ENCODE results near the gene CYB5R3. TPM values are rescaled to one million over a fixed set of nuclear protein-coding genes. Genes with fewer than 3 reads are reported as not detected.
A peak's percentile ranks its signal among the peaks of the same experiment; 100 is the strongest.

The CYB5R3 gene
- total RNA-seq: 94.7 to 102 TPM (median 99.0 TPM) in 3 replicates

DNA sequence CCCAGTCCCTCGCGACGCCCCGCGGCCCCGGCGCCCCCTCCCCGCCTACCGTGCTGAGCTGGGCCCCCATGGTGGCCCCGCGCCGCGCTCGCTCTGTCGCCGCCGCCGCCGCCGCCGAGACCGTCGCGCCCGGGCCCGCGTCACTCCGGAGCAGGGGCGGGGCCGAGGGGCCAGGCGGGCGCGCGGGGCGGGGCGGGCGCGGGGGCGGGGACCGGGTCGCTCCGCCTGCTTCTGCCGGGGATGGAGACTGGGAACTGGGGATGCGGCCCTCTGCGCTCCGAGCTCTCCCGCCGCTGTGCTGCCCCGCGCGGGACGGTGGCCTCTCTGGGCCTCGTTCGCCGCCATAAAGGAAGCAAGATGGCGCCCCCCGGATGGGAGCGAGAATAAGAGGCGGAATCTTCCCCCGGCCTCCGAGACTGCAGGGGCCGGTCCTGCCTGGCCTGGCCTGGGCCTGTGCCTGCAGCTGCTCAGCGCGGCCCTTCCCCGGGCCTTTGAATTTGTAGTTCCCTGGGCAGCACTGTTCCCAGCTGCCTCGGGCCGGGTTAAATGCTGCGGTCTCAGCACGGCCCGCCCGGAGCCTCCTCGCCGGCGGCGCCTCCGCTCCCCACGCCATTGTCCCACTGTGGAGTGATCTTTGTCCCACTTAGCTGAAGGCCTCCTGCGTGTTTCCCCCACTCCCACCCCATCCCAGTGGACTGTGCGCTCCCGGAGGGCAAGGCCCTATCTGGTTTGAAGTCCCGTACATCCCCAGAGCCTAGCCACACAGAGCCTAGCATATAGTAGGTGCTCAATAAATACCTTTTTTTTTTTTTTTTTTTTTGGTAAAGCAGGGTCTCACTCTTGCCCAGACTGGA is at the start of gene CYB5R3:
TSS of gene CYB5R3 (minus strand) at position 147 of the 854 bp plus-strand sequence. CDS start at position 70, 77 bp downstream.
- peaks cover 35% of the 10 kb centered on the region for H3K4me1 Mint-ChIP-seq
- no peaks in the 10 kb centered on the region for H3K36me3 Mint-ChIP-seq
- H3K27ac Mint-ChIP-seq: peak within 1 kb of the TSS; percentile 94
- no peaks in the 10 kb centered on the region for H3K9me3 Mint-ChIP-seq
- H3K4me3 Mint-ChIP-seq: peak within 1 kb of the TSS; percentile 88
- TF ChIP-seq, protein P1, sequence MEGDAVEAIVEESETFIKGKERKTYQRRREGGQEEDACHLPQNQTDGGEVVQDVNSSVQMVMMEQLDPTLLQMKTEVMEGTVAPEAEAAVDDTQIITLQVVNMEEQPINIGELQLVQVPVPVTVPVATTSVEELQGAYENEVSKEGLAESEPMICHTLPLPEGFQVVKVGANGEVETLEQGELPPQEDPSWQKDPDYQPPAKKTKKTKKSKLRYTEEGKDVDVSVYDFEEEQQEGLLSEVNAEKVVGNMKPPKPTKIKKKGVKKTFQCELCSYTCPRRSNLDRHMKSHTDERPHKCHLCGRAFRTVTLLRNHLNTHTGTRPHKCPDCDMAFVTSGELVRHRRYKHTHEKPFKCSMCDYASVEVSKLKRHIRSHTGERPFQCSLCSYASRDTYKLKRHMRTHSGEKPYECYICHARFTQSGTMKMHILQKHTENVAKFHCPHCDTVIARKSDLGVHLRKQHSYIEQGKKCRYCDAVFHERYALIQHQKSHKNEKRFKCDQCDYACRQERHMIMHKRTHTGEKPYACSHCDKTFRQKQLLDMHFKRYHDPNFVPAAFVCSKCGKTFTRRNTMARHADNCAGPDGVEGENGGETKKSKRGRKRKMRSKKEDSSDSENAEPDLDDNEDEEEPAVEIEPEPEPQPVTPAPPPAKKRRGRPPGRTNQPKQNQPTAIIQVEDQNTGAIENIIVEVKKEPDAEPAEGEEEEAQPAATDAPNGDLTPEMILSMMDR (IDR thresholded peaks at IDR 0.05; ENCODE audit: unreplicated experiment): no peak
- H3K27me3 Mint-ChIP-seq (ENCODE audit: low read depth): no peaks in the 10 kb centered on the region
- DNase-seq (ENCODE audit: low spot score in 2 of 2, unreplicated experiment in 2 of 2): peak; percentile 76 to 83

DNA sequence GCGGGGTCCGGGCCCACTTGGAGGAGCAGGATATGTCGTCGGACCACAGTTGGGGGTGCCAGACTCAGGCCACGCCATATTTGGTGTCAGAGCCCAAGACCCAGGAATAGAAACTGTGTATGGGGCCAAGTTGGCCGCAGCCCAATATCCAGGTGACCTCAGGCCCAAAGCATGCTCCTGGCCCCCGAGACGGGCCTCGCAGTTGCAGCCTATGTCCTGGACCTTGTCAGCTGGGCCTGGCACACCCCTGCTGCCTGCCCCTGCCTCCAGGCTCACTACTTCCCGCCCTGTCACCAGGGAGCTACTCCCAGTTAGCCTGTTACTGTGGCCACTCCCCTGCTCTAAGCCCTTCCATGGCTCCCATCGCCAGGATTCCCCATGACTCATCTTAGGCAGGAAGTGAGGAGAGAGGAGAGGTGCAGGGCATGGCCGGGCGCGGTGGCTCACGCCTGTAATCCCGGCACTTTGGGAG is 48.4 kb upstream of the CYB5R3 start:
- Mint-ChIP-seq H3K27ac (no peak overlapping the region), H3K9me3 (no peaks in the 10 kb centered on the region), H3K27me3 (ENCODE audit: low read depth) (no peaks in the 10 kb centered on the region), H3K36me3 (no peaks in the 10 kb centered on the region), H3K4me3 (no peak overlapping the region), H3K4me1 (peaks cover 6% of the 10 kb centered on the region)
- no peak for DNase-seq (ENCODE audit: low spot score in 2 of 2, unreplicated experiment in 2 of 2)
- TF ChIP-seq, protein P1 (IDR thresholded peaks at IDR 0.05; ENCODE audit: unreplicated experiment): no peak

DNA sequence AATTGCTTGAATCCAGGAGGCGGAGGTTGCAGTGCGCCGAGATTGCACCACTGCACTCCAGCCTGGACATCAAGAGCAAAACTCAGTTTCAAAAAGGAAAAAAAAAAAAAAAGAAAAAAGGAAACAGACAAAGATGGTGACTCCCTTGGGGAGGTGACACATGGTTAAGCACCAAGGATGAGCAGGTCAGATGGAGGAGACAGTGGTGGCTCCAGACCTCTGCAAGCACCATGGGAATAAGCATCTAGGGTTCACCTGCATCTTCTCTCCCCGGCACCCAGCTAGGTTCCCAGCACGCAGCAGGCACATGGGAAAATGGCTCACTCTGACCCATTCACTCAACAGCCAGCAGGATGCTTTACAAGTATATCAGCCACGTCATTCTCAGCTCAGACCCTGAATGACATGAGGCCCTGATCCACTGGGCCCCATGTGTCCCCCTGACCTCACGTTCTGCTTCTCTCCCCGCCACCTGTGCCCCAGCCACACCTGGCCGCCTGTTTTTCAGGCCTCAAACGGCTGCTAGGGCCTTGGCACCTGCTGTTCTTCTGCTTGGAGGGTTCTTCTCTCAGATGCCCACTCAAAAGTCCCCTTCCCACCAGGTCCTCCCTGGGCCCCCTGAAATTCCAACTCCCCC is 47.3 kb upstream of the CYB5R3 start:
- Mint-ChIP-seq H3K27me3 (ENCODE audit: low read depth) (no peaks in the 10 kb centered on the region), H3K36me3 (no peaks in the 10 kb centered on the region), H3K27ac (no peak overlapping the region), H3K9me3 (no peaks in the 10 kb centered on the region), H3K4me1 (peaks cover 6% of the 10 kb centered on the region), H3K4me3 (no peak overlapping the region)
- TF ChIP-seq, protein P1 (IDR thresholded peaks at IDR 0.05; ENCODE audit: unreplicated experiment): no peak
- no peak for DNase-seq (ENCODE audit: low spot score in 2 of 2, unreplicated experiment in 2 of 2)

DNA sequence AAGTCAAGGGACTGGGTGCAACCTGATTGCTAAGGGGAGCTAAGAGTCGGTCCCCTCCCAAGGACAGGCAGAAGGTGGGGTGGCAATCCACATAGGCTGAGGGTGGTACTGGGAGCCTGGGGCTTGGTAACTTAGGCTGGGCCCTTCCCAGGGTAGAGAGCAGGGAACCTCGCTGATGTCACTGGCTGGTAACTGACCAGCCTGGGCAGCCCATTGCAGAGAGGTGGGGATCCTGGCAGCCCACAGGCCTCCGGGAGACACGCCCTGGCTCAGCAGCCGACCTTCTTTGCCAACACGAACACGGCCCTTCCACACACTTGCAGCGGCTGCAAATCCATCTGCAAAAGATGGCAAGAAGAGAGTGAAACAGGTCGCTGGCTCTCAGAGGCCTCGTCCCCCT is 46.1 kb upstream of the CYB5R3 start:
- H3K9me3 Mint-ChIP-seq: no peaks in the 10 kb centered on the region
- no peaks in the 10 kb centered on the region for H3K27me3 Mint-ChIP-seq (ENCODE audit: low read depth)
- TF ChIP-seq, protein P1 (IDR thresholded peaks at IDR 0.05; ENCODE audit: unreplicated experiment): no peak
- H3K27ac Mint-ChIP-seq: no peak overlapping the region
- peaks cover 6% of the 10 kb centered on the region for H3K4me1 Mint-ChIP-seq
- no peaks in the 10 kb centered on the region for H3K36me3 Mint-ChIP-seq
- no peak for DNase-seq (ENCODE audit: low spot score in 2 of 2, unreplicated experiment in 2 of 2)
- H3K4me3 Mint-ChIP-seq: no peak overlapping the region

DNA sequence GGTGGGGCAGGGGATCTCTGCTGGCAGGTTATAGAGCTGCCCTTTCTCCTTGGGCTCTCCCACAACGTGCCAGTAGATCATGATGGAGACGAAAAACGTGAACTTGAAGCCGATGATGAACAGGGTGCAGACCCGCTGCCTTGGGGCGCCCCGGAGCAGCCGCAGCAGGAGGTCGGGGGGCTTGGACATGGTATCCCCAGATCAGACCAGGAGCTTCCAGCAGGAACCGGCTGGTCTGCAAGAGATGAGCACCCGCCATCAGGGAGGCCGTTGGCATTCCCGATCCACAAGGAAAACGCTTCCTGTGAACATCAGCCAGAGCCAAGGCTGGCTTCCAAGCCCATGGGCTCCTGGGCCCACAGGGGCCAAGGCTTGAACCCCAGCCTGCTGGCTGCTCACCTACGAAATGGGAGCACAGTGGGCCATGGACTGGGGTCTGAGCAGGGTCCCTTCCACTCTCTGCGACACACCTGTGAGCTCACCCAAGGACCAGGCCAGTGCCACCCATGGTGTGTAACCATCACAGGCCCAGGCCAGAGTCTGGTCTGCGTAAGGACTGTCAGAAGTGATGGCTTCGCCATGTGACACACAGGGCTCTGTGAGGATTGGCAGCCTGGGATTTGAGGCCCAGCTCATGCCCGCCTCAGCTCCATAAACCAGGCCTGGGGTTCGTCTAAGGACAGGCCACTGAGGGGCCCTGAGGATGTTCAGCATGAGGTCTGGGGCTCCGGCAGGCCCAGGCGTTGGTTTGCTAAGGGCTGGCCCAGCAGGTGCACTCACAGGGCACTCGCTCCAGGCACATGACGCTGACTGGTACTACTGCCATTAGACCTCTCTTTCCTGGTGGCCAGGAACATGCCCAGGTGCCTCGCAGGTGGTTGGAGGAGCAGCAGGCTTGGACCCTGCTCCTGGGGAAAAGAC is 44.8 kb upstream of the CYB5R3 start:
- no peak overlapping the region for H3K4me3 Mint-ChIP-seq
- H3K36me3 Mint-ChIP-seq: no peaks in the 10 kb centered on the region
- H3K9me3 Mint-ChIP-seq: no peaks in the 10 kb centered on the region
- TF ChIP-seq, protein P1 (IDR thresholded peaks at IDR 0.05; ENCODE audit: unreplicated experiment): no peak
- no peak for DNase-seq (ENCODE audit: low spot score in 2 of 2, unreplicated experiment in 2 of 2)
- peaks cover 5% of the 10 kb centered on the region for H3K4me1 Mint-ChIP-seq
- H3K27ac Mint-ChIP-seq: no peak overlapping the region
- H3K27me3 Mint-ChIP-seq (ENCODE audit: low read depth): no peaks in the 10 kb centered on the region
